ENCODE data around the gene BLOC1S1. TPM values are rescaled to one million over a fixed set of nuclear protein-coding genes. Genes with fewer than 3 reads are reported as not detected.

Gene BLOC1S1
- total and polyA plus RNA-seq, 2 of the 4 experiments (the other 2 are of a cell fraction), result 128 to 285 TPM

- POLR2A ChIA-PET (ENCODE audit: unreplicated experiment), result no interaction called here
Measured at GRCh38 chr12:55697686-55698085, 18.2 kb upstream of the BLOC1S1 start.

More at GRCh38 chr12:55697686-55698085, 18.2 kb upstream of the BLOC1S1 start:
- Histone ChIP-seq H4K91ac (ENCODE audit: insufficient read depth, low read depth, low read length) (no peak overlapping the region), H3K27me3 (ENCODE audit: control insufficient read depth, insufficient read depth, low read length) (peaks cover 22% of the 10 kb centered on the region), H3K9me3 (ENCODE audit: control insufficient read depth, insufficient read depth, low read length) (no peaks in the 10 kb centered on the region), H3K9ac (ENCODE audit: low read depth, low read length) (no peak overlapping the region), H2AK9ac (replicated peaks; ENCODE audit: low read depth, low read length, poor library complexity) (no peak overlapping the region), H4K8ac (ENCODE audit: low read depth in 2 of 2, low read length in 2 of 2) (no peak overlapping the region), H3K4me3 (ENCODE audit: insufficient read depth, low read depth, low read length) (no peak overlapping the region), H4K5ac (ENCODE audit: low read depth, low read length) (no peak overlapping the region), H3K56ac (ENCODE audit: extremely low read depth, insufficient read depth, low read length) (no peak overlapping the region), H3K9me1 (ENCODE audit: insufficient read depth, low read length) (no peaks in the 10 kb centered on the region), H2BK20ac (ENCODE audit: low read depth, low read length) (no peak overlapping the region), H3K14ac (replicated peaks; ENCODE audit: low read depth, low read length) (no peak overlapping the region), H2AFZ (replicated peaks; ENCODE audit: low read length, poor library complexity) (no peak overlapping the region), H3K4me1 (ENCODE audit: control insufficient read depth, insufficient read depth, low read length) (peaks cover 2% of the 10 kb centered on the region; the same call in 1 of the 2 replicates), H3K79me1 (ENCODE audit: low read depth in 1 of 2, low read length in 2 of 2) (no peaks in the 10 kb centered on the region), H4K20me1 (ENCODE audit: insufficient read depth, low read length) (no peaks in the 10 kb centered on the region), H2BK5ac (ENCODE audit: low read depth, low read length, poor library complexity, severe bottlenecking) (no peak overlapping the region), H3K27ac (ENCODE audit: insufficient read depth, low read length) (no peak overlapping the region), H3K36me3 (ENCODE audit: control insufficient read depth, insufficient read depth, low read length) (no peaks in the 10 kb centered on the region), H3K4ac (ENCODE audit: low read depth, low read length) (no peak overlapping the region), H2BK120ac (ENCODE audit: low read depth, low read length) (no peak overlapping the region), H3K23ac (ENCODE audit: low read depth, low read length) (no peak overlapping the region), H3K18ac (ENCODE audit: low read depth, low read length) (no peak overlapping the region), H2AK5ac (ENCODE audit: low read depth, low read length) (no peak overlapping the region), H3K4me2 (ENCODE audit: low read depth, low read length) (no peak overlapping the region), H2BK15ac (ENCODE audit: low read depth, low read length) (no peak overlapping the region)
- intact Hi-C loops (cut with micrococcal nuclease), result no loop called here
- ATAC-seq (ENCODE audit: low read depth) (no peak), DNase-seq (no peak)
- dilution Hi-C loops (cut with HindIII; ENCODE audit: low sequenced_read_pairs, unreplicated experiment), result no loop called here
- no CpG with 5 or more reads among the region's 7 CpGs for WGBS, 2 experiments (ENCODE audit: extremely low coverage in 2 of 2, insufficient read length in 1 of 2)
- TF ChIP-seq BHLHE40 (IDR thresholded peaks at IDR 0.05; ENCODE audit: low read depth, low read length) (no peak), NFE2L2 (IDR thresholded peaks at IDR 0.05; ENCODE audit: low read depth, low read length) (no peak), MAZ (IDR thresholded peaks at IDR 0.05; ENCODE audit: borderline replicate concordance, low read depth, low read length) (no peak), ELK1 (IDR thresholded peaks at IDR 0.05; ENCODE audit: borderline replicate concordance, low read depth, low read length) (no peak), USF2 (IDR thresholded peaks at IDR 0.05; ENCODE audit: low read depth, low read length) (no peak)
- no TSS peak for BruUV-seq (replicated peaks)
- CTCF ChIA-PET, result interaction anchor here (1.6 kb wide), 1 partner anchor 8 kb away, joined by 3 read pairs; no protein-coding TSS in a partner anchor
- in situ Hi-C loops (cut with MboI; ENCODE audit: low sequenced_read_pairs), result no loop called here

Measured in IMR-90 (cell line).